CD14-positive monocyte (primary cell): Measurements from ENCODE around the gene CDH4. TPM values are rescaled to one million over a fixed set of nuclear protein-coding genes. Genes with fewer than 3 reads are reported as not detected.

ENCODE experiments used
- DNase-seq, 3 donors: peaks; one replicate each; pipeline ENCODE4 v3.0.0-alpha.2; 2011 to 2022
- H2AFZ ChIP-seq: 2 replicates; pipeline ENCODE4 v1.6.0; 2012; ENCODE audit warnings: mild to moderate bottlenecking, low read depth, low read length, inconsistent platforms; ENCODE audit not compliant: insufficient read depth, poor library complexity, severe bottlenecking
- H3K27ac ChIP-seq, 2 donors: 1 replicate in 1 of 2; 2 replicates in 1 of 2; pipeline ENCODE4 v1.5.1; 2012 to 2013; ENCODE audit warnings: low read length in 2 of 2, control low read depth in 1 of 2, inconsistent platforms in 1 of 2, low read depth in 1 of 2, mild to moderate bottlenecking in 1 of 2
- H3K27me3 ChIP-seq, 2 donors: one replicate each; pipeline versions ENCODE4 v1.6.0 to v1.6.1; 2011 to 2013; ENCODE audit warnings: low read length in 2 of 2; ENCODE audit not compliant: control insufficient read depth in 2 of 2, insufficient read depth in 2 of 2
- H3K36me3 ChIP-seq, 2 donors: replicated peaks in 1 of 2; 1 replicate in 1 of 2; 2 replicates in 1 of 2; pipeline versions ENCODE4 v1.5.1 to v1.6.1; 2012 to 2013; ENCODE audit warnings: low read length in 2 of 2, control low read depth in 1 of 2, inconsistent platforms in 1 of 2, mild to moderate bottlenecking in 1 of 2; ENCODE audit not compliant: insufficient read depth in 2 of 2, control insufficient read depth in 1 of 2
- H3K4me1 ChIP-seq, 2 donors: 1 replicate in 1 of 2; 2 replicates in 1 of 2; pipeline versions ENCODE4 v1.5.1 to v1.6.1; 2012 to 2013; ENCODE audit warnings: low read length in 2 of 2, control low read depth in 1 of 2, inconsistent platforms in 1 of 2, mild to moderate bottlenecking in 1 of 2, moderate library complexity in 1 of 2; ENCODE audit not compliant: insufficient read depth in 2 of 2, control insufficient read depth in 1 of 2
- H3K4me2 ChIP-seq: replicated peaks from 2 replicates; pipeline ENCODE3; 2012; ENCODE audit warnings: low read length, moderate library complexity, mild to moderate bottlenecking; ENCODE audit not compliant: poor library complexity, severe bottlenecking; ENCODE audit errors: extremely low read depth
- H3K4me3 ChIP-seq, 3 experiments: fragments of 200-600 bp in 1 of 3; sonication (generic) in 1 of 3; replicated peaks in 1 of 3; 1 replicate in 2 of 3; 2 replicates in 1 of 3; pipeline ENCODE4 v1.5.1; 2011 to 2013; ENCODE audit warnings: low read length in 3 of 3, mild to moderate bottlenecking in 3 of 3, control low read depth in 2 of 3, low read depth in 2 of 3, inconsistent platforms in 1 of 3, moderate library complexity in 1 of 3
- H3K79me2 ChIP-seq: 2 replicates; pipeline ENCODE4 v1.6.0; 2012; ENCODE audit warnings: mild to moderate bottlenecking, control low read depth, inconsistent platforms, low read length, moderate library complexity; ENCODE audit not compliant: insufficient read depth
- H3K9ac ChIP-seq: 2 replicates; pipeline ENCODE4 v1.6.0; 2017; ENCODE audit warnings: low read length, mild to moderate bottlenecking; ENCODE audit not compliant: insufficient read depth, poor library complexity, severe bottlenecking
- H3K9me3 ChIP-seq, 2 donors: replicated peaks in 1 of 2; 1 replicate in 1 of 2; 2 replicates in 1 of 2; pipeline versions ENCODE4 v1.5.1 to v1.6.1; 2012 to 2013; ENCODE audit warnings: low read length in 2 of 2, control low read depth in 1 of 2; ENCODE audit not compliant: control insufficient read depth in 1 of 2, insufficient read depth in 1 of 2
- H4K20me1 ChIP-seq: 2 replicates; pipeline ENCODE4 v1.6.0; 2012; ENCODE audit warnings: mild to moderate bottlenecking, low read length, control low read depth, moderate library complexity; ENCODE audit not compliant: insufficient read depth
- H3K27ac Mint-ChIP-seq, 7 donors: one replicate each; pipeline ENCODE4 v1.8.0; 2020; ENCODE audit warnings: mild to moderate bottlenecking in 7 of 7, mixed read lengths in 7 of 7, moderate library complexity in 6 of 7, inconsistent platforms in 2 of 7
- H3K27me3 Mint-ChIP-seq, 3 donors: one replicate each; pipeline ENCODE4 v1.8.0; 2021 to 2022; ENCODE audit warnings: low read depth in 3 of 3, mild to moderate bottlenecking in 3 of 3, mixed read lengths in 3 of 3, moderate library complexity in 3 of 3, inconsistent platforms in 1 of 3
- H3K36me3 Mint-ChIP-seq, 2 donors: one replicate each; pipeline ENCODE4 v1.8.0; 2020; ENCODE audit warnings: mixed read lengths in 2 of 2, inconsistent platforms in 1 of 2, mild to moderate bottlenecking in 1 of 2
- H3K4me1 Mint-ChIP-seq: one replicate; pipeline ENCODE4 v1.8.0; 2020; ENCODE audit warnings: mild to moderate bottlenecking, mixed read lengths
- H3K4me3 Mint-ChIP-seq, 2 donors: one replicate each; pipeline ENCODE4 v1.8.0; 2020; ENCODE audit warnings: mild to moderate bottlenecking in 2 of 2, mixed read lengths in 2 of 2, moderate library complexity in 1 of 2
- H3K9me3 Mint-ChIP-seq, 7 donors: one replicate each; pipeline ENCODE4 v1.8.0; 2020 to 2022; ENCODE audit warnings: mixed read lengths in 7 of 7, mild to moderate bottlenecking in 6 of 7, moderate library complexity in 6 of 7, inconsistent platforms in 2 of 7
- CTCF ChIP-seq: fragments of 200-600 bp; IDR thresholded peaks from one replicate; pipeline ENCODE4 v1.8.0; 2022; ENCODE audit warnings: antibody characterized with exemption, mild to moderate bottlenecking
- WGBS: methylation state at CpG from one replicate; pipeline ENCODE4 v1.1.5; 2013; ENCODE audit warnings: missing lambda C conversion rate; ENCODE audit not compliant: insufficient coverage; 5-methylcytosine and 5-hydroxymethylcytosine counted together
- intact Hi-C, 2 donors: fragments of 100-400 bp; cut with micrococcal nuclease; formaldehyde crosslinking; loops; one replicate each; pipeline versions ENCODE4 v1.15.0 to v1.15.1; 2023
- polyA plus RNA-seq, 3 donors: library from polyadenylated mRNA; depleted of rRNA in 1 of 3; unstranded in 2 of 3; stranded (reverse) in 1 of 3; fragments of 300-500 nt in 2 of 3; fragments of >200 nt in 1 of 3; fragmentation: Illumina TruSeq in 2 of 3; gene quantifications; 1 replicate in 2 of 3; 2 replicates in 1 of 3; pipeline ENCODE4 v1.2.3, GENCODE V29; 2012 to 2021

CDH4 gene
- polyA plus RNA-seq, 3 donors = not detected

GRCh38 chr20:61859767-61860166 is 607.7 kb downstream of the CDH4 start:
- no peak overlapping the region for H3K27ac ChIP-seq
- H3K79me2 ChIP-seq = no peaks in the 10 kb centered on the region
- no peaks in the 10 kb centered on the region for H4K20me1 ChIP-seq
- no peaks in the 10 kb centered on the region for H3K27me3 ChIP-seq
- H3K9me3 ChIP-seq = peaks cover 0 to 90% of the 10 kb centered on the region in 2 donors
- H3K4me2 ChIP-seq = no peak overlapping the region
- H3K4me3 ChIP-seq = no peak overlapping the region
- TF ChIP-seq CTCF = no peak
- no peak overlapping the region for H2AFZ ChIP-seq
- no peaks in the 10 kb centered on the region for H3K4me1 ChIP-seq
- Mint-ChIP-seq H3K27me3 (peaks cover 0 to 2% (median 2%) of the 10 kb centered on the region in 3 donors), H3K9me3 (peaks cover 0 to 37% (median 23%) of the 10 kb centered on the region in 7 donors), H3K27ac (no peak overlapping the region), H3K4me1 (no peaks in the 10 kb centered on the region), H3K4me3 (no peak overlapping the region), H3K36me3 (no peaks in the 10 kb centered on the region)
- no peak for DNase-seq
- WGBS = 93% methylated on average over 9 of the region's 13 CpGs
- intact Hi-C loops = no loop called here
- no peaks in the 10 kb centered on the region for H3K36me3 ChIP-seq
- H3K9ac ChIP-seq = no peak overlapping the region

GRCh38 chr20:61860260-61860987 is 608.4 kb downstream of the CDH4 start:
- no peaks in the 10 kb centered on the region for H4K20me1 ChIP-seq
- intact Hi-C loops = no loop called here
- no peaks in the 10 kb centered on the region for H3K4me1 ChIP-seq
- 92% methylated on average over 6 of the region's 8 CpGs for WGBS
- no peak overlapping the region for H3K27ac ChIP-seq
- no peaks in the 10 kb centered on the region for H3K79me2 ChIP-seq
- Mint-ChIP-seq H3K36me3 (no peaks in the 10 kb centered on the region), H3K4me1 (no peaks in the 10 kb centered on the region), H3K27me3 (peaks cover 0 to 2% (median 2%) of the 10 kb centered on the region in 3 donors), H3K27ac (no peak overlapping the region), H3K9me3 (peaks cover 0 to 42% (median 26%) of the 10 kb centered on the region in 7 donors), H3K4me3 (no peak overlapping the region)
- H2AFZ ChIP-seq = no peak overlapping the region
- TF ChIP-seq CTCF = no peak
- H3K27me3 ChIP-seq = no peaks in the 10 kb centered on the region
- H3K9me3 ChIP-seq = peaks cover 0 to 87% of the 10 kb centered on the region in 2 donors
- no peaks in the 10 kb centered on the region for H3K36me3 ChIP-seq
- no peak overlapping the region for H3K4me2 ChIP-seq
- H3K4me3 ChIP-seq = no peak overlapping the region
- H3K9ac ChIP-seq = no peak overlapping the region
- DNase-seq = no peak
